ENCODE data around the gene LCE3B. TPM values are rescaled to one million over a fixed set of nuclear protein-coding genes. Genes with fewer than 3 reads are reported as not detected.
"Not testable (repeated sequence)": the region's sequence is repeated elsewhere in the genome, so short reads cannot be mapped to it uniquely, and the experiment has no call there.

Gene LCE3B, protein sequence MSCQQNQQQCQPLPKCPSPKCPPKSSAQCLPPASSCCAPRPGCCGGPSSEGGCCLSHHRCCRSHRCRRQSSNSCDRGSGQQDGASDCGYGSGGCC
- not detected for polyA plus RNA-seq (ENCODE audit: insufficient read length in 10 of 10)
- long read RNA-seq, donor 1, result 0 reads
- long read RNA-seq, donor 2, result 0 reads
- long read RNA-seq, donor 3, result 0 reads
- long read RNA-seq, donor 4, result 0 reads
- long read RNA-seq, donor 5, result 0 reads
- long read RNA-seq, donor 6, result 0 reads
- long read RNA-seq, donor 7, result 0 reads
- long read RNA-seq, donor 8, result 0 reads
- long read RNA-seq, donor 9, result 0 reads

DNA sequence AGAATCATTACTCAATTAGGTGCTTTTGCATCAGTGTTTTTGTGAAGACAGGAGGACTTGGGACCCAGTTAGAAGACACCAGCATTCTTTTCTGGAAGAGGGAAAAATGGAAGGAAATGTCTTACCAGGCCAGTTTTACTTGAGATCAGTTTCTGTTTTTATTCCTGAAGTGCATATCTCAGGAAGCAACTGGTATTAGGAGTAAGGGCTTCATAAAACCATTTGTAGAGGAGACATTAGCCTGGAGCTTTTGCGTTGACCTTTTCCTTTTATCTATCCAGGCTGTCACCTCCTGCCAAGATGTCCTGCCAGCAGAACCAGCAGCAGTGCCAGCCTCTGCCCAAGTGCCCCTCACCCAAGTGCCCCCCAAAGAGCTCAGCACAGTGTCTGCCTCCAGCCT is at the start of gene LCE3B:
Gene LCE3B (plus strand): TSS at position 301 of the 400 bp plus-strand sequence. CDS start 0 bp downstream, at position 301.
- no peak for DNase-seq

DNA sequence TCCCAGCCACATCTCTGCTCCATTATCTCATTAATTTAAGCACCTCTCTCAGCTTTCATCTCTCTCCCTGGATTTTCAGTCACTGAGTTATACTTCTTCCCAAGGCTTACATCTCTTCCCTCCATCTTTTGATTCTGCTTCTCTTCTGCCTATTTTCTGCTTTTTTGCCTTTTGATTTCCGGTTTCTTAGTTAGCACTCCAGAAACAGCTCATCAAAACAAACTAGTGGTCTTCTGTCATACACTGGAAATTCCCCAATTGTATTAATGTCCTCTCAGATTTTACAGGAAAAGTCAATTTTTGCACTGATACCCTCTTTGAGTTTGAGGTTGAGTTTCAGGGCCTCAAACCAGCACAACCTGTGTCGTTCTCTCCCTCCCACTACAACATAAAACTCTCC is 48.5 kb upstream of the LCE3B start:
- no peak for DNase-seq

DNA sequence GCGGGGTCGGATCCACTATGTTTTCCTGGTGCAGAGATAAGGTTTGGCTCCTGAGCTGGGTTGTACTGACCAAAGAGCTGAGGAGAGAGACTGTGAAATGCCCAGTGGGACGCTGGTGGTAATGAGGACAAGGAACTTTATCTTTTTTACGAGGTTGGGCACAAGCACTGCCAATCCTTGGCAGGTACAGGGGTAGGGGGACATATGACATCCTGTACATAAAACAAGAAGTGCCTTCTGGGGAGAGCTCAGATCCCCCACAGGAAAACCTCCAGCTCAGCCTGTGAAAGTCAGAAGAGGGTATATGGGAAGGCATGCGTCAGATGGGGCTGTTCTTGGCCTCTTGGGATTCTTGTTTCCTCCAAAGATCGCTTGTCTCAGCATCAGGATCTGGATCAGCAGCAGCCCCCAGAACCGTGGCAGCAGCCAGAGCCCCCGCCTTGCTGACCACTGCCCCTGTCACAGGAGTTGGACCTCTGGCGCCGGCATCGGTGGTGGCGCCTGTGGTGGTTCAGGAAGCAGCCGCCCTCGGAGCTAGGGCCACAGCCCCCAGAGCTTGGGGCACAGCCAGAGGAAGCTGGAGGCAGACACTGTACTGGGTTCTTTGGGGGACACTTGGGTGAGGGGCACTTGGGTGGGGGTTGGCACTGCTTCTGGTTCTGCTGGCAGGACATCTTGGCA is 47.9 kb upstream of the LCE3B start:
- DNase-seq, result no peak

DNA sequence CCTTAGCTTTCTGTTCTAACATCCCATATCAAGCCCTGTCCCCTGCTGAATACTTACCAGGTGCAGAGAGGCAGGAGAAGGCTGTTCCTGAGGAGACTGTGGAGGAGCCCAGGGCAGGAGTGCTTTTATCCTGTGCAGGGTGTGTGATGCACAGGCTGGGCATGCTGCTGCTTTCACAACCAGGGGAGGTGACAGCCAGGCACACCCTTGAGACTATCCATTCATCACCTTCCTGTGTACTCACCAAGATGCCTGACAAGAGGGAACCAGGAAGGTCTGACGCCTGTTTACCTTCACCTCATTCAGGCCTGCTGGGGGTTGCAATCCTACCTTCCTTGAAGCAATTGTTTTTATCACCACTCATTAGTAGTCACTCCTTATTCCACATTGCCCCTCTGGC is 46.9 kb upstream of the LCE3B start, which contains the start of gene LCE3E:
Gene LCE3E (minus strand): TSS at position 100 of the 400 bp plus-strand sequence. CDS start 572 bp downstream, outside the sequence.
- no peak for DNase-seq

DNA sequence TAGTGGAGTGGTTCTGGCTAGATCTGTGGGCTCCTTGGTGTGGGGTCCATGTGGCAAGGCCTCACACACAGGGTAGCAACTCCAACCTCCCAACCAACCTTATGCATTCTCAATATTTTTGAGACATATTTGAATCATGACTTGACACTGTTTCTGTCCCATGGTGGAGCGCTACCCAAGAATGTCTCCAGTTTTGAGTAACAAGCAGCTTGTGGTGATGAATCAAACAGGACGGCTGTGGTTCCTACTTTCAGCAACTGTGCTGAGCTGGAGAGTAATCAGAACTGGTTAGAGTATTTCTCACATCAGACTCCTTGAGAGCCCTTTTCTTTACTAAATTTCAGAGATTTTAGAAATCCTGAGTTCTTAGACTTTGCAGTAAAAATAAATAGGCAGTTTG is 36.4 kb upstream of the LCE3B start:
- DNase-seq, result no peak

DNA sequence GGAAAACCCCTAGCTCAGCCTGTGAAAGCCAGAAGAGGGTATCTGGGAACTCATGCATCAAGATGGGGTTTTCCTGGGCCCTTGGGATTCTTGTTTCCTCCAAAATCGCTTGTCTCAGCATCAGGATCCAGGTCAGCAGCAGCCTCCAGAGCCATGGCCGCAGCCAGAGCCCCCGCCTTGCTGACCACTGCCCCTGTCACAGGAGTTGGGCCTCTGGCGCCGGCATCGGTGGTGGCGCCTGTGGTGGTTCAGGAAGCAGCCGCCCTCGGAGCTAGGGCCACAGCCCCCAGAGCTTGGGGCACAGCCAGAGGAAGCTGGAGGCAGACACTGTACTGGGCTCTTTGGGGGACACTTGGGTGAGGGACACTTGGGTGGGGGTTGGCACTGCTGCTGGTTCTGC is 34.1 kb upstream of the LCE3B start:
- not testable (repeated sequence) for DNase-seq

DNA sequence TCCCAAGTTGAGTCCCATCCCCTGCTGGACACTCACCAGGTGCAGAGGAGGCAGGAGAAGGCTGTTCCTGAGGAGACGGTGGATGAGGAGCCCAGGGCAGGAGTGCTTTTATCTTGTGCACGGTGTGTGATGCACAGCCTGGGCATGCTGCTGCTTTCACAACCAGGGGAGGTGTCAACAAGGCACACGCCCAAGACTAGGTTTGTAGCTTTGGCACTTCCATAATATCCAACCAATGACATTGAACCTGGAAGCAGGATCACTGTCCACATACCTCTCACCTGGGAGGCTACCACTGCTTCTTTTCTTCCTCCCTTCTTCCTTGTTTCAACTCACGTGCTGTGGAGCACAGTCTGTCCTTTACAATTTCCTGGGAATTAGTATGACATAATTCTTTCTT is 33.2 kb upstream of the LCE3B start, which contains the start of gene LCE3D:
Gene LCE3D (minus strand): TSS at position 84 of the 400 bp plus-strand sequence. CDS start 580 bp downstream, outside the sequence.
- no peak for DNase-seq

DNA sequence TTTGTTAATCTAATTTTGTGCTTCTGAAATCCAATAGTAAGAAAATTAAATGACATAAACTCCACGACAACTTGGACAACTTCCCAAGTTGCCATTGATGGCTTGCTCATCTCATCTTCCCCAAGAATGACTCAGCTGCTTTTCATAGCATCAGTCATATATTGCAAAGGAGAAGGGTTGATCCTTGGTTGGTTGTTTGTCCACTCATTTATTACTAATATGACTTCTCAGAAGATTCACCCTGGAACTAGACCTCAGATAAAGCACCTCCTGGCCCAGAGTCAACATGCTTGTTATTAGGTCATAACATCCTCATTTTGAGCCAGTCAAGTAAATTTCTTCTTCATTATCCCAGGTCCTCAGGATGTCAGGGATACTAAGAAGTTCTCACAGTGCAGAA is 31.0 kb upstream of the LCE3B start:
- DNase-seq, result no peak

DNA sequence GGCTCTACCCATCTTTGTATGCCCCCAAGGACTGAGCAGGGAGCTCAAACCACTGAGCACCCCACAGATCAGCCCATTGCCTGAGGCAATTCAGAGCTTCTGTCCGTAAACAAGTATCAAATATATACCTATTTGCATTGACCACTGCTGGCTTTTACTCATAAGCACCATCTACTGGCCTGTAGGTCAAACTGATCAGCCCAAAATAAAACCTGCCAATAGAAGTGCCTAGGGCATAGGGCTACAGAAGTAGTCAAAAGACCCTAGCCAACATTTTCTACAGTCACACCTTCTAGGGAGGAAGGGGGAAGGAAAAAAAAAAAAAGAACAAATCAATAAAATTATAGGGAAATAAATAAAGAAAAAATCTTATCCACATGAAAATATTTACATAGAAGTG is 28.0 kb upstream of the LCE3B start:
- no peak for DNase-seq

DNA sequence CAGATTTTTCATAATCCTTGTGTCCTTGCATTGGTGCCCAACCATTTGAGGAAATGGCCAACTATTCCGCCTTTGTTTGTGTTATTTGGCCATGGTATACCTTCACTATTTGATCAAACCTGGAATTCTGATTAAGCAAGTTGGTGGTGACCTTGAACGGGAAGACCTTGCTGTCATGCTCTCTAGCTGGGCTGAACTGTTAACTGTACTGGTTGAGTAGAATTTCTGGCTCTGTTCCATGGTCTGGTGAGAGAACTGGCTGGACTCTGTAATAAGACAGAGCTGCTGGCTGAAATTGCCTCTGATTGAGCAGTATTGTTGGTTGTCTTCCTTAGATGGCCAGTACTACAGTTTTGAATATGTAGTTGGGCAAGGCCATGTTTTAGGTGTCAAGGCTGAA is 16.6 kb upstream of the LCE3B start:
- no peak for DNase-seq

DNA sequence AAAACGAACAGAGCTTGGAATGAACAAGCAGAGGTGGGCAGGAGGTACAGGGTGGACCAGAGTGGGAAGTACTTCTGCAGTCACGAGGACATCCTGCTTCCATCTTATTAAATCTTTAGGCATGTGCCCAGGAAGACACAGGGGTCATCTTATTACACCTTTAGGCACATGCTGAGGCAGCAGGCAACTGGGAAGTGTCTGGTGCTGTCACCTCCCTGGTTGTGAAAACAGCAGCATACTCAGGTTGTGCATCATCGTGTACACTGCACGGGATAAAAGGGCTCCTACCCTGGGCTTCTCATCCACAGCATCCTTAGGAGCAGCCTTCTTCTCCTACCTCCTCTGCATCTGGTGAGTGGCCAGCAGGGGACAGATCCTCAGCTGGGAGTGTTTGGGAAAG is 13.7 kb upstream of the LCE3B start, which contains the start of gene LCE3C:
Gene LCE3C (plus strand): TSS at position 301 of the 400 bp plus-strand sequence. CDS start 498 bp downstream, outside the sequence.
- DNase-seq, result no peak

DNA sequence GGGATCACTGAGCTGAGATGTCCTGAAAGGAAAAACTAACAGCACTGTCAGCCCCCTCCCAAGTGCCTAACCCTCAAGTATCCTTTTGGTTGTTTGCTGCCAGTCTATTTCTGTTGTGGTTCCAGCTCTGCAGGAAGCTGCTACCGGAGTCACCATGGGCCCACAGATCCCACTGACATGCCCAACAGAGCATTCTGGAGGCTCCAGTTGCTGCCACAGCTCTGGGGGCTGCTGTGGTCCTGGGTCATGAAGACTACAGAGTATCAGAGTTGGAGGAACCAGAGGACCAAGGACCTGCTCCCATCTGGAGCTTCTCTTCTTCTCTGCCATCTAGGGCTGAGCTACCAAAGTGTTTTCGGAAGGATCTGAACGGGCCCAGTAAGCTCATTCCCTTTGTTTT is 8.4 kb downstream of the LCE3B start:
- no peak for DNase-seq

DNA sequence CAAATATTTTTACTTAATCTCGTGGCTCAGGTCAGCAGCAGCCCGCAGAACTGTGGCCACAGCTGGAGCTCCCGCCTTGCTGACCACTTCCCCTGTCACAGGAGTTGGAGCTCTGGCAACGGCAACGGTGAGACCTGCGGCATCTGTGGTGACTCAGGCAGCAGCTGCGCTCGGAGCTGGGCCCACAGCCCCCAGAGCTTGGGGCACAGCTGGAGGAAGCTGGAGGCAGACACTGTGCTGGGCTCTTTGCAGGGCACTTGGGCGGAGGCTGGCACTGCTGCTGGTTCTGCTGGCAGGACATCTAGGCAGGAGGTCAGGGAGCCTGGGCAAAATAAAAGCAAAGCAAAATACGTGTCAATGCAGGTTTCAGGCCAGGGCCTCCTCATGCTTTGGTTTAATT is 9.2 kb downstream of the LCE3B start, which contains the start of gene LCE3A:
Gene LCE3A (minus strand): TSS at position 301 of the 400 bp plus-strand sequence. CDS start 0 bp downstream, at position 301.
- peak; percentile 1 to 13 (median 5) for DNase-seq

DNA sequence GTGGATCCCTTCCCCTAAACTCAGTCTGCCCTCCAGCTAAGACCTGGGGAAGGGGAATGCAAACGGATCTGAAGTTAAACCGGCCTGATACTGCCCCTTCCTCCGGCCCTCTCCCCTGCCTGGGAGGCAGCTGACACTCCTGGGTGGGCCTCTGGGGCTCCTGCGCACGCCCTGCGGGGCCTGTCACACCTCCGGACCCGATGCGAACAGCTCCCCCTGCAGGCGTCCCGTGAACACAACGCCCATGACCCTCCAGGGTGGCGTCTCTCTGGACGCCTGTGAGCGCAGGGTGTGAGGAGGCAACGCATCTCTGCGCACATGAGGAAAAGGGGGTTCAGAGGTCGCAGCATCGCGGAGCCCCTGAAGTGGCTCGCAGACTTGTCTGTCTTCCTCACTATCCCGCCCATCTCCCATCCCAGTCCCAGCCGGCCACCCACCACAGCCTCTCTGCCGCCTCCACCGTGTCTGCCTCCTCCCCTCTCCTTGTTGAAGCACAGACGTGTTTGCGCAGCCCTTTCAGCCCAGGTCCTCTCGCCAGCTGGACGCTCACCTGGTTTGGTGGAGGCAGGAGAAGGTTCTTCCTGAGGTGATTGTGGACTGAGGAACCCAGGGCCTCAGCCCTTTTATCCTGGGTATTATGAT is 9.7 kb downstream of the LCE3B start:
- DNase-seq, result no peak

DNA sequence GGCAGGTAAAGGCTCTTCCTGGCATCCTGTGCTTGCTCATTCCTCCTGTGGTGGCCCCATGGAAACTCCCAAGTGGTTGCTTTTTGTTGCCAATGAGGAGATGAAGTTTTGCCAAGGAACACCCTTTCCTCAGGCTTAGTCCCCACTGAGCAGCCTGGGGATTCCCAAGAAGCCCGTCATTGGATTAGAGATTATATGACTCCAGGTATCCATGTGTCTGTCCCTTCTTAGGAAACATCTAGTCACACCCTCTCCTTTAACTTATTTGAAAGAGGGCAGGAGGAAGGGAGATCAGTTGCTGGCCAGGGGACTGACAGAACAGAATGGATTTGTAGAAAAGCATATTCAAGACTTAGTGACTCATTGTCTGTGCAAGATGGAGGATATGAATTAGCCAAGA is 13.1 kb downstream of the LCE3B start:
- DNase-seq, result no peak

DNA sequence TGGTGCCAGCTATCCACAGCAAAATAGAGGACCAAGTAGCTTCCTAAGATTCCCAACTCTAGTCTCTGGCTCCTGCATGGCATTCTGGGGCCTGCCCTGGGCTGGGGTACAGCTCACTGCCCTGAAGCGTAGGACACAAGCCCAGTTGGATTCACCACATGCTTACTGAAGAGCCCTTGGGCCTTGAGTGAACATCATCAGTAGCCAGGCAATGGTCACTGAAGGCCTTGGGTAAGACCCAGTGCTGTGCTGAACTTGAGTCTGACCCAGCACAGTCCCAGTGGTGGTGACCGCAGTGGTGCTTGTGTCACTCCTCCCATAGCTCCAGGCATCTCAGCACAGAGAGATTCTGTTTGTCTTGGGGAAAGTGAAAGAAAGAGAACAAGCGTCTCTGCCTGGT is 17.0 kb downstream of the LCE3B start:
- DNase-seq, result no peak

DNA sequence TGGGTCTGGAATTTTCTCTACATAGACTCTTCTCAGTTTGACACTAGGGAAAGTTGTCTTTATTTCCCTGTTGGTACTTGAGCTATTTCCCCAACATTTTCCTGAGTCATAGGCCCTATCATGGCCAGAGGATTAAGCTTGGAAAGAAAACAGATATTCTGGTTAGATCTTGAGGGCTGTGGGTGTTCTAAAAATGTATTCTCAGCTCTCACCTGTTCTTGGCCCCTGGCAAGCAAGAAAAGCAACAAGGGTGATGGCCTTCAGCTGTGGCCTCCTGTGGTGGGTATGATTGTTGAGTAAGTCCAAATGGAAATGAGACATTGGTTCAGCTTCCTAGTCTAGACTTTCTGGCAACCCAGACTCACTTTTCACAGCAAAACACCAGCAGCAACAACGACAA is 26.7 kb downstream of the LCE3B start:
- DNase-seq, result no peak

DNA sequence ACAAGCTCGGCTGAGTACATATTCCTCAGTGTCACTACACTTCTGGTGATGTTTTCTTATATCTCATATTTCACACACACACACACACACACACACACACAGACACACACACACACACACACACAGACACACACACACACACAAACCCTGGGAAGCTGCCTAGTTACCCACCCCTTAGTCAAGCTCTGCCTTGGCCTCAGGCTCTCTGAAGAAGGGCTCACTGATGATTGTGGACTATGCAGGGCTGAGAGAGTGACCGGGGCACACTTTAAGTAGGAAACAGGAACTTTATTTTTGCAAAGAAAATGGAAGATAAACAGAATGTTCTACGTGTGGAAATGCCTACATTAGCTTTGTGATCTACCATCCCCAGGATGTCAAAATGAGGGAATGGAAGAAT is 30.3 kb downstream of the LCE3B start:
- no peak for DNase-seq

DNA sequence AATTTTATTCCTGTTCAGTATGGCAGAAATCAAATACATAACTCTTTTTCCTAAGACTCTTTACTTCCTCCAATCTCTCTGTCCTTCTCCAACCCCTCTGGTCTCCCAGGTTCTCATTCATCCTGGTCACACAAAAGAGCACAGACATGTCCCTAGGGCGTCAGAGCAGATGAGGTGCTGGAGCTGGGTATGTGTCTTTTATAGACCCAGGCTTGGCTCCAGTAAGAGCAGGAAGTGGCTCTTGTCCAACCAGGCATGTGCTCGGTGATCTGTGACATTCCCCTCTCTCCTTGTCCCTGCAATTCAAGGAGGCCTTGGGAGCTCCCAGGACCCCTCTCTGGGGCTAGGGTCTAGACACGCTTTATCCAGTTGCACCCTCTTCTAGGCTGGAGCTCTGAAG is 31.5 kb downstream of the LCE3B start:
- no peak for DNase-seq

DNA sequence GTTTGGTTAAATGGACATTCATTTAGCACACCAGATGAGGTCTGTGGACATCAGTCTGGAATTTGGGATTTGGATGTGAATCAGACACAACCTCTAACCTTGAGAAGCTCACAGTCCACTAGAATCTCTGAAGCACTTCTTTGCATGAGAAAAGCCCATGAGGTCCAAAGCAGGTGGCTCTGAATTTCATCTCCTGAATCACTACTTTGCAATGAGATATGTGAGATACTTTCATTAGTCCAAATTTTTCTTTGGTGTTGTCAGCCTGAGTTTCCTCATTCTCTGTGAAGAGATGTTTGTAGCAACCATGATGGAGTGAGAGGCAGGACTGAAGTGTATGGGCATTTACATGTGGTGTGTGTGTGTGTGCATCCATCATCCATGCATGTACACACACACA is 33.0 kb downstream of the LCE3B start:
- no peak for DNase-seq

DNA sequence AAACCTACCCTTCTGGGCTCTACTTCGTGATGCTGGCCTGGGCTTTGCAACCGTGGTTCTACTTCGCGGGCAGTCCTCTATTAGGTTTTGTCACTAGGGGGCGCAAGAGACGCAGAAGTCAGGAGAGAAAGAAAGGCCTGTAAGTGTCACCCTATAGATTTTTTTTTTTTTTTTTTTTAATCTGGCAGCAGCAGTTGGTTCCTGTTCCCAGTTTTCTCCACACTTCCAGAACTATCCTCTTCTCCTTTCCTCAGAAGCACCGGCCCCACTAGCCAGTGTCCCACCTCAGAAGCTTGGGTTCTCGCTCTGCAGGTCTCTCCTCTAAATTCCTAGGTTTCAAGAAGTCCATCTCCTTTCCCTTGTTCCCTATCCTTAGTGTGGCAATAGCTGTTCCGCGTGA is 40.5 kb downstream of the LCE3B start:
- peak; percentile 28 to 40 (median 37) for DNase-seq

DNA sequence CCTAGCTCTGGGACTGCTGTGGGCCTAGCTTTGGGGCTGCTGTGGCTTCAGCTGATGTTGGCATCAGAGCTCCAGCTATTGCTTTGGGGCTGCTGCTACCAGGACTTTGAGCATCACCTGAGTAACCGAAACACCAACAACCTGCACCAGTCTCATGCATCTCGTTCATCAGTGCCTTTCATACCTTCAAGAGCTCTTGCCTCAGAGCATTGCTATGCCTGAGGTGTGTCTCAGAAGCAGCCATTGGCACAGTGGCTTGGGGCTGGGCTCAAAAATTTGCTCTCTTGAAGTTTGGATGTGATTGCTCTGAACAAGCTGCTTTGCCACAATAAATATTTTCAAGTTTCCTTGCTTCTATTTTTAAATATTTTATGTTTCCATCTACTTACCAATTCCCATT is 42.8 kb downstream of the LCE3B start:
- no peak for DNase-seq

DNA sequence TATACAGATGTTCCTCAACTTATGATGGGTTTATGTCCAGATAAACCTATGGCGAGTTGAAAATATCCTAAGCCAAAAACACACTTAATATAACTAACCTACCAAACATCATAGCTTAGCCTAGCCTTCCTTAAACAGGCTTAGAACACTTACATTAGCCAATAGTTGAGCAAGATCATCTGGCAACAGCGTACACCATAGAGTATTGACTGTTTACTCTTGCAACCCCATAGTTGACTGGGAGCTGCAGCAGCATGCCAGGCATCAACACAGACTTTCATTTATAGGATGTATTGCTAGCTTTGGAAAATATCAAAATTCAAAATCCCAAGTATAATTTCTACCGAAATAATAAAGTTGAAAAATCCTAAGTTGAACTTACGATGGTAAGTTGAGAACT is 44.1 kb downstream of the LCE3B start:
- DNase-seq, result no peak
